Cardiac muscle cell (in vitro differentiated cells and primary cell): ENCODE data around the gene CD59. TPM values are rescaled to one million over a fixed set of nuclear protein-coding genes. Genes with fewer than 3 reads are reported as not detected.

Experiments used
- DNase-seq, 2 donors: peaks; one replicate each; pipeline versions ENCODE4 v3.0.0 to v3.0.0-alpha.2; 2010 to 2017; ENCODE audit warnings: low read depth in 1 of 2, low spot score in 1 of 2
- H3K27ac ChIP-seq: fragments of 200-600 bp; sonication (generic); 2 replicates; pipeline ENCODE4 v1.5.1; 2016
- H3K27me3 ChIP-seq: fragments of 200-600 bp; sonication (generic); 2 replicates; pipeline ENCODE4 v1.6.0; 2016; ENCODE audit warnings: control low read depth
- H3K36me3 ChIP-seq: fragments of 200-600 bp; sonication (generic); 2 replicates; pipeline ENCODE4 v1.5.1; 2016; ENCODE audit warnings: control low read depth
- H3K4me1 ChIP-seq: fragments of 200-600 bp; sonication (generic); 2 replicates; pipeline ENCODE4 v1.8.1; 2017; ENCODE audit warnings: low read depth, mild to moderate bottlenecking, mixed run types
- H3K4me3 ChIP-seq: fragments of 200-600 bp; sonication (generic); 2 replicates; pipeline ENCODE4 v1.5.1; 2016; ENCODE audit warnings: mild to moderate bottlenecking
- H3K9me3 ChIP-seq: fragments of 200-600 bp; sonication (generic); 2 replicates; pipeline ENCODE4 v1.5.1; 2017; ENCODE audit warnings: low read depth, mild to moderate bottlenecking, control low read depth
- polyA plus RNA-seq: library from polyadenylated mRNA; unstranded; fragments of >200 nt; fragmentation: Nextera tagmentation; extraction: Ambion mirVana; gene quantifications from 2 replicates; pipeline ENCODE4 v1.2.1, GENCODE V29; 2016
- total RNA-seq: library from RNA; depleted of rRNA; stranded (reverse); fragments of >200 nt; gene quantifications from 2 replicates; pipeline ENCODE4 v1.2.3, GENCODE V29; 2016
- TF ChIP-seq, protein P1 (sequence below): IDR thresholded peaks from 2 replicates; pipeline ENCODE4 v1.5.1; 2012; ENCODE audit warnings: low read depth, mild to moderate bottlenecking, low read length

The CD59 gene
- total and polyA plus RNA-seq, 2 experiments from 2014 or later, result 60.6 to 108 TPM

GRCh38 chr11:33704240-33705002 is 31.8 kb downstream of the CD59 start:
- TF ChIP-seq, protein P1, sequence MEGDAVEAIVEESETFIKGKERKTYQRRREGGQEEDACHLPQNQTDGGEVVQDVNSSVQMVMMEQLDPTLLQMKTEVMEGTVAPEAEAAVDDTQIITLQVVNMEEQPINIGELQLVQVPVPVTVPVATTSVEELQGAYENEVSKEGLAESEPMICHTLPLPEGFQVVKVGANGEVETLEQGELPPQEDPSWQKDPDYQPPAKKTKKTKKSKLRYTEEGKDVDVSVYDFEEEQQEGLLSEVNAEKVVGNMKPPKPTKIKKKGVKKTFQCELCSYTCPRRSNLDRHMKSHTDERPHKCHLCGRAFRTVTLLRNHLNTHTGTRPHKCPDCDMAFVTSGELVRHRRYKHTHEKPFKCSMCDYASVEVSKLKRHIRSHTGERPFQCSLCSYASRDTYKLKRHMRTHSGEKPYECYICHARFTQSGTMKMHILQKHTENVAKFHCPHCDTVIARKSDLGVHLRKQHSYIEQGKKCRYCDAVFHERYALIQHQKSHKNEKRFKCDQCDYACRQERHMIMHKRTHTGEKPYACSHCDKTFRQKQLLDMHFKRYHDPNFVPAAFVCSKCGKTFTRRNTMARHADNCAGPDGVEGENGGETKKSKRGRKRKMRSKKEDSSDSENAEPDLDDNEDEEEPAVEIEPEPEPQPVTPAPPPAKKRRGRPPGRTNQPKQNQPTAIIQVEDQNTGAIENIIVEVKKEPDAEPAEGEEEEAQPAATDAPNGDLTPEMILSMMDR, result no peak
- H3K27ac ChIP-seq, result no peak overlapping the region

DNA sequence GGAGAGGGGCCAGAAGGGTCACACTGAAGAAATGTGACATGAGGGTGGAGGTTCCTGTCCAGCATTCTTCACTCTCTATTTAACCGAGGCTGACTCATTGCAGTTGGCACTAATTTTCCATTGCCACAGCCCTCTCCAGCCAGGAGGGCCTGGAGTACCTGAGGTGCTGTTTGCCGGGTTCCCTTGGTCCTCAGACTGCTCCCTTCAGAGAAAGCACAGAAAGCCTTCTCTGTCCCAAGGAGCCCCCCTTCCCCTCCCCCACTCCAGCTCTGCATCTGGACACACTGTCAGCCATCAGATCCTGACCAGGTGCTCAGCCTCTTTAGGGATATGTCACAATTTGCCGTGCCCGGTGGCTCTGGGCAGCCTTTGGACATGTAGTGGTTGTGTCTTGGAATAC is 32.4 kb downstream of the CD59 start:
- peak in 1 of 2 donors; percentile 38 for DNase-seq
- Histone ChIP-seq H3K4me3 (no peak overlapping the region), H3K36me3 (no peaks in the 10 kb centered on the region), H3K27ac (no peak overlapping the region), H3K4me1 (no peaks in the 10 kb centered on the region), H3K9me3 (no peaks in the 10 kb centered on the region), H3K27me3 (no peaks in the 10 kb centered on the region)
- TF ChIP-seq, protein P1, result no peak

More at GRCh38 chr11:33704240-33705002, 31.8 kb downstream of the CD59 start:
- no peaks in the 10 kb centered on the region for H3K27me3 ChIP-seq
- H3K4me1 ChIP-seq, result no peaks in the 10 kb centered on the region
- H3K9me3 ChIP-seq, result no peaks in the 10 kb centered on the region
- no peak for DNase-seq
- H3K4me3 ChIP-seq, result no peak overlapping the region
- peaks cover under 1% of the 10 kb centered on the region for H3K36me3 ChIP-seq

GRCh38 chr11:33703234-33703633 is 33.0 kb downstream of the CD59 start:
- DNase-seq, result no peak
- Histone ChIP-seq H3K9me3 (no peaks in the 10 kb centered on the region), H3K36me3 (no peaks in the 10 kb centered on the region), H3K4me3 (no peak overlapping the region), H3K27ac (no peak overlapping the region), H3K4me1 (peaks cover 3% of the 10 kb centered on the region), H3K27me3 (no peaks in the 10 kb centered on the region)
- TF ChIP-seq, protein P1, result no peak

- TF ChIP-seq, protein P1, result no peak
- Histone ChIP-seq H3K27ac (peak overlapping the region; percentile 36), H3K9me3 (no peaks in the 10 kb centered on the region), H3K4me3 (peak overlapping the region; percentile 74), H3K27me3 (no peaks in the 10 kb centered on the region), H3K4me1 (peaks cover 5% of the 10 kb centered on the region), H3K36me3 (no peaks in the 10 kb centered on the region)
- peak in 1 of 2 donors; percentile 77 for DNase-seq
These were observed 34.7 kb downstream of the CD59 start for GRCh38 chr11:33701302-33702230.

DNA sequence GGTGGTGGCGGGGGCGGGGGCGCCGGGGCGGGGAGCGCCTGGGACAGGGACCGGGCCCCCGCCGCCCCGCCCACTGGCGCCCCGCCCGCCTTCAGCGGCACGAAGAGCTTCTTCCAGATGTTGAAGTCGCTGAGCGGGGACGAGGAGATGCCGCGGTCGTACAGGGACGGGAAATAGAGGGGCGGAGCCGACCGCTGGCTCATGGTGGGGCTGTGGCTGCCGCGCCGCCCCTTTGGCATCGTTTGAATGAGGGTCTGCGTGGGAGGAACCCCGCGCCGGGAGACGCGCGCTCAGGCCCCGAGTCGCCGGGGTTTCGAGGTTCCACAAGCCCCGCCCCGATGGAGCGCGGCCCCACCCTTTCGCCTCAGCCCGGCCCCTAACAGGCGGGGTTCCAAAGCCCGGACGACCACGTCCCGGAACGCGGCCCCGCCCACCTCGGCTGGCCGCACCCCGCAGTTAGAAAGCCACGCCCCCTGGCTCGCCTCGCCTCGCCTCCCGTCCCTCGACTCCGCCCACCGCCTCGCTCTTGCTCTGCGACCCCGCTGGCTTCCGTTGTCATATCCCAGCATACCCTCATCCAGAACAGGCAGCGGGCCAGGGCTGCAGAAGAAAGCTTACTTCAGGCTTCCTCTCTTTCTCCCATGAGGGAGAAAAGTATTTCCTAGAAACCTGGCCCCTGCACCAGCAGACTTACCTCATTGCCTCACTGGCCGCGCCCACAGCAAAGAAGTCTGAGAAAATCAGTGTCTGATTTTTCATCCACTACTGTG is 35.5 kb downstream of the CD59 start, which contains the start of gene C11orf91:
Gene C11orf91 (minus strand): TSS at position 325 of the 770 bp plus-strand sequence. CDS start 86 bp downstream, at position 239.
- peak; percentile 99 for DNase-seq
- H3K27ac ChIP-seq, result peak within 1 kb of the TSS; percentile 36
- peaks cover 5% of the 10 kb centered on the region for H3K4me1 ChIP-seq
- no peaks in the 10 kb centered on the region for H3K9me3 ChIP-seq
- H3K36me3 ChIP-seq, result no peaks in the 10 kb centered on the region
- peak within 1 kb of the TSS; percentile 74 for H3K4me3 ChIP-seq
- no peaks in the 10 kb centered on the region for H3K27me3 ChIP-seq
- TF ChIP-seq, protein P1, result no peak
